H9 (cell line): Measurements from ENCODE around the gene WNT7B. TPM values are rescaled to one million over a fixed set of nuclear protein-coding genes. Genes with fewer than 3 reads are reported as not detected.

Source experiments
- DNase-seq: peaks from one replicate; pipeline ENCODE4 v3.0.0-alpha.2; 2017
- H2AFZ ChIP-seq: one replicate; pipeline ENCODE4 v1.6.1; 2013; ENCODE audit warnings: mild to moderate bottlenecking, low read length, control low read depth, moderate library complexity
- H2AK5ac ChIP-seq: 2 replicates; pipeline ENCODE4 v1.6.1; 2013; ENCODE audit warnings: low read length, control low read depth, mixed read lengths; ENCODE audit not compliant: insufficient read length
- H2BK120ac ChIP-seq: one replicate; pipeline ENCODE4 v1.6.1; 2013; ENCODE audit warnings: low read depth, mild to moderate bottlenecking, low read length, control low read depth, inconsistent platforms; ENCODE audit not compliant: poor library complexity, severe bottlenecking
- H2BK12ac ChIP-seq: 2 replicates; pipeline ENCODE4 v1.6.1; 2013; ENCODE audit warnings: low read length, control low read depth, mixed read lengths, low read depth; ENCODE audit not compliant: insufficient read length
- H2BK15ac ChIP-seq: 2 replicates; pipeline ENCODE4 v1.6.1; 2013; ENCODE audit warnings: low read depth, low read length, control low read depth
- H2BK20ac ChIP-seq: one replicate; pipeline ENCODE4 v1.6.1; 2013; ENCODE audit warnings: low read depth, mild to moderate bottlenecking, low read length, control low read depth, inconsistent platforms; ENCODE audit not compliant: poor library complexity, severe bottlenecking
- H2BK5ac ChIP-seq: 2 replicates; pipeline ENCODE4 v1.6.1; 2013; ENCODE audit warnings: low read length, control low read depth, mixed read lengths; ENCODE audit not compliant: insufficient read length
- H3K14ac ChIP-seq: 2 replicates; pipeline ENCODE4 v1.6.1; 2013; ENCODE audit warnings: low read length, control low read depth; ENCODE audit not compliant: insufficient read depth
- H3K18ac ChIP-seq: 2 replicates; pipeline ENCODE4 v1.6.1; 2013; ENCODE audit warnings: low read depth, mild to moderate bottlenecking, mixed read lengths, low read length, control low read depth; ENCODE audit not compliant: insufficient read length
- H3K23ac ChIP-seq: 2 replicates; pipeline ENCODE4 v1.6.1; 2013; ENCODE audit warnings: low read length, control low read depth, mixed read lengths, low read depth; ENCODE audit not compliant: insufficient read length
- H3K23me2 ChIP-seq: 2 replicates; pipeline ENCODE4 v1.6.1; 2013; ENCODE audit warnings: low read depth, mild to moderate bottlenecking, mixed read lengths, low read length, control low read depth; ENCODE audit not compliant: insufficient read length, poor library complexity, severe bottlenecking
- H3K27ac ChIP-seq: 2 replicates; pipeline ENCODE4 v1.5.1; 2013; ENCODE audit warnings: low read length, control low read depth, mixed read lengths, low read depth; ENCODE audit not compliant: insufficient read length
- H3K27me3 ChIP-seq: 2 replicates; pipeline ENCODE4 v1.6.1; 2013; ENCODE audit warnings: low read length, control low read depth, inconsistent platforms; ENCODE audit not compliant: insufficient read depth
- H3K4ac ChIP-seq: 2 replicates; pipeline ENCODE4 v1.6.1; 2013; ENCODE audit warnings: low read depth, mild to moderate bottlenecking, control low read depth, inconsistent platforms, low read length, moderate library complexity
- H3K4me1 ChIP-seq: 2 replicates; pipeline ENCODE4 v1.6.1; 2013; ENCODE audit warnings: low read length, control low read depth, inconsistent platforms; ENCODE audit not compliant: insufficient read depth
- H3K4me2 ChIP-seq: 2 replicates; pipeline ENCODE4 v1.6.1; 2013; ENCODE audit warnings: low read length, control low read depth, mixed read lengths; ENCODE audit not compliant: insufficient read length, insufficient read depth
- H3K56ac ChIP-seq: 2 replicates; pipeline ENCODE4 v1.6.1; 2013; ENCODE audit warnings: low read depth, mild to moderate bottlenecking, mixed read lengths, low read length, control low read depth; ENCODE audit not compliant: insufficient read length
- H3K79me1 ChIP-seq: 2 replicates; pipeline ENCODE4 v1.6.1; 2013; ENCODE audit warnings: low read depth, mild to moderate bottlenecking, moderate library complexity, low read length, control low read depth, inconsistent platforms; ENCODE audit not compliant: insufficient read depth, poor library complexity, severe bottlenecking
- H3K79me2 ChIP-seq: 2 replicates; pipeline ENCODE4 v1.6.1; 2013; ENCODE audit warnings: low read length, control low read depth, inconsistent platforms; ENCODE audit not compliant: insufficient read depth
- H3K9ac ChIP-seq: 2 replicates; pipeline ENCODE4 v1.6.1; 2013; ENCODE audit warnings: low read length, control low read depth, mixed read lengths; ENCODE audit not compliant: insufficient read length; ENCODE audit errors: extremely low read depth
- H3K9me3 ChIP-seq: one replicate; pipeline ENCODE4 v1.6.1; 2013; ENCODE audit warnings: low read depth, low read length, inconsistent platforms; ENCODE audit not compliant: control insufficient read depth
- H3T11ph ChIP-seq: one replicate; pipeline ENCODE4 v1.6.1; 2013; ENCODE audit warnings: mild to moderate bottlenecking, low read length, control low read depth, inconsistent platforms
- H4K20me1 ChIP-seq: one replicate; pipeline ENCODE4 v1.6.1; 2013; ENCODE audit not compliant: control insufficient read depth, insufficient read length, insufficient read depth
- H4K5ac ChIP-seq: 2 replicates; pipeline ENCODE4 v1.6.1; 2013; ENCODE audit warnings: low read depth, mild to moderate bottlenecking, mixed read lengths, low read length, control low read depth; ENCODE audit not compliant: insufficient read length
- H4K8ac ChIP-seq: replicated peaks from 2 replicates; pipeline ENCODE4 v1.6.1; 2013; ENCODE audit warnings: low read length, control low read depth, mixed read lengths, low read depth; ENCODE audit not compliant: insufficient read length
- H4K91ac ChIP-seq: 2 replicates; pipeline ENCODE4 v1.6.1; 2013; ENCODE audit warnings: low read depth, mild to moderate bottlenecking, moderate library complexity, mixed read lengths, low read length, control low read depth; ENCODE audit not compliant: insufficient read length
- H3K27ac Mint-ChIP-seq, 3 experiments: 2 replicates in 2 of 3; 3 replicates in 1 of 3; pipeline ENCODE4 v1.8.0; 2020 to 2021; ENCODE audit warnings: mixed read lengths in 3 of 3, mild to moderate bottlenecking in 1 of 3, moderate library complexity in 1 of 3
- H3K27me3 Mint-ChIP-seq: 2 replicates; pipeline ENCODE4 v1.8.0; 2021; ENCODE audit warnings: low read depth, mild to moderate bottlenecking, moderate library complexity, mixed read lengths
- H3K36me3 Mint-ChIP-seq, 3 experiments: 2 replicates in 2 of 3; 3 replicates in 1 of 3; pipeline ENCODE4 v1.8.0; 2020 to 2021; ENCODE audit warnings: low read depth in 3 of 3, mixed read lengths in 3 of 3; ENCODE audit not compliant: insufficient read depth in 1 of 3
- H3K4me1 Mint-ChIP-seq, 2 experiments: 2 replicates each; pipeline ENCODE4 v1.8.0; 2020; ENCODE audit warnings: mixed read lengths in 2 of 2
- H3K4me3 Mint-ChIP-seq, 2 experiments: 2 replicates in 1 of 2; 3 replicates in 1 of 2; pipeline ENCODE4 v1.8.0; 2020 to 2021; ENCODE audit warnings: mild to moderate bottlenecking in 2 of 2, mixed read lengths in 2 of 2, moderate library complexity in 1 of 2
- H3K9me3 Mint-ChIP-seq, 2 experiments: 2 replicates in 1 of 2; 3 replicates in 1 of 2; pipeline ENCODE4 v1.8.0; 2020; ENCODE audit warnings: mild to moderate bottlenecking in 2 of 2, mixed read lengths in 2 of 2, moderate library complexity in 1 of 2
- WGBS: extraction: QIAGEN DNeasy Blood & Tissue Kit; methylation state at CpG from one replicate; pipeline ENCODE4 v1.1.7; 2013; ENCODE audit warnings: missing lambda C conversion rate, low lambda C conversion rate, mixed read lengths; ENCODE audit not compliant: insufficient read length; ENCODE audit errors: extremely low coverage; 5-methylcytosine and 5-hydroxymethylcytosine counted together
- total RNA-seq: library from RNA; stranded (reverse); gene quantifications from 2 replicates; pipeline ENCODE4 v1.2.1, GENCODE V29; 2021
- TF ChIP-seq, protein P1 (sequence below): fragments of 200-600 bp; sonication (generic); conservative IDR thresholded peaks from 3 replicates; pipeline ENCODE4 v1.8.0; 2021; ENCODE audit warnings: antibody characterized with exemption, mild to moderate bottlenecking

WNT7B gene
- total RNA-seq, 1 experiment from 2014 or later, result 0.09 TPM

DNA sequence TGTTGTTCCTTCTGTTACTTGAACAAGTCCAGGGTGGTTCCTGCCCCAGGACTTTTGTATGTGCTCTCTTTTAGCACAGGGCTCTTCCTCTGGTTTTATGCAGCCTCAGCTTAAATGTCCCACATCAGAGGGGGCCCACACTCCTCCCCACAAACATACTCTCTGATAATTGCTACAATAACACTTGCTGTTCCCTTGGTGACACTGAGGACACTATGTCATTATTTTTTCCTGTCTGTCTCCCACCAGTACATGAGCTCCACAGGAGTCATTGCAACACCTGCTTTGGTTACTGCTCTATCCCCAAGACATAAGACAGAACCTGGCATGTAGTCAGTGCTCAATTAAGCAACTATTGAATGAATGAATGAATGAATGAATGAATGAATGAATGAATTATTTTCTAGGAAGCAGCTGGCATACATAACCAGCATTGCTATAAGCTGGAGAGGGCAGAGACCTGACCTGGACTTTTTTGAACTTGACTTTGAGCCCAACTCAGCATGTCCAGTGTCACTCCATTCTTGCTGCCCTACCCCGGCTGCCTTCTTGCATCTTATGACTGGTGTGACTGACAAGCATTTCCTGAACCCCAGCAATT lies 7.5 kb upstream of the WNT7B start:
- no peaks in the 10 kb centered on the region for H3K79me2 ChIP-seq
- no peak overlapping the region for H4K91ac ChIP-seq
- H3K9me3 ChIP-seq, result no peaks in the 10 kb centered on the region
- DNase-seq, result no peak
- Mint-ChIP-seq H3K36me3 (peaks cover 0 to 4% (median 0%) of the 10 kb centered on the region in 3 experiments; a peak in 2 of 7 replicates), H3K9me3 (peaks cover 0 to 4% of the 10 kb centered on the region in 2 experiments; a peak in 2 of 5 replicates), H3K27me3 (peaks cover 27% of the 10 kb centered on the region), H3K4me1 (no peaks in the 10 kb centered on the region), H3K4me3 (no peak overlapping the region), H3K27ac (no peak overlapping the region)
- no peak overlapping the region for H3K18ac ChIP-seq
- WGBS, result no CpG with 5 or more reads among the region's 1 CpG
- no peak overlapping the region for H2AFZ ChIP-seq
- H4K8ac ChIP-seq, result no peak overlapping the region
- H3K9ac ChIP-seq, result no peak overlapping the region
- no peak overlapping the region for H4K5ac ChIP-seq
- no peak overlapping the region for H3K27ac ChIP-seq
- H4K20me1 ChIP-seq, result no peaks in the 10 kb centered on the region
- H3K23ac ChIP-seq, result no peak overlapping the region
- no peaks in the 10 kb centered on the region; the same call in 1 of the 2 replicates for H3K4me1 ChIP-seq
- no peak overlapping the region for H2BK5ac ChIP-seq
- H2BK20ac ChIP-seq, result no peak overlapping the region
- TF ChIP-seq, protein P1, sequence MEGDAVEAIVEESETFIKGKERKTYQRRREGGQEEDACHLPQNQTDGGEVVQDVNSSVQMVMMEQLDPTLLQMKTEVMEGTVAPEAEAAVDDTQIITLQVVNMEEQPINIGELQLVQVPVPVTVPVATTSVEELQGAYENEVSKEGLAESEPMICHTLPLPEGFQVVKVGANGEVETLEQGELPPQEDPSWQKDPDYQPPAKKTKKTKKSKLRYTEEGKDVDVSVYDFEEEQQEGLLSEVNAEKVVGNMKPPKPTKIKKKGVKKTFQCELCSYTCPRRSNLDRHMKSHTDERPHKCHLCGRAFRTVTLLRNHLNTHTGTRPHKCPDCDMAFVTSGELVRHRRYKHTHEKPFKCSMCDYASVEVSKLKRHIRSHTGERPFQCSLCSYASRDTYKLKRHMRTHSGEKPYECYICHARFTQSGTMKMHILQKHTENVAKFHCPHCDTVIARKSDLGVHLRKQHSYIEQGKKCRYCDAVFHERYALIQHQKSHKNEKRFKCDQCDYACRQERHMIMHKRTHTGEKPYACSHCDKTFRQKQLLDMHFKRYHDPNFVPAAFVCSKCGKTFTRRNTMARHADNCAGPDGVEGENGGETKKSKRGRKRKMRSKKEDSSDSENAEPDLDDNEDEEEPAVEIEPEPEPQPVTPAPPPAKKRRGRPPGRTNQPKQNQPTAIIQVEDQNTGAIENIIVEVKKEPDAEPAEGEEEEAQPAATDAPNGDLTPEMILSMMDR, result no peak
- no peak overlapping the region for H3K56ac ChIP-seq
- no peak overlapping the region for H2BK120ac ChIP-seq
- no peaks in the 10 kb centered on the region; the same call in 1 of the 2 replicates for H3K27me3 ChIP-seq
- no peak overlapping the region for H2AK5ac ChIP-seq
- H3K79me1 ChIP-seq, result no peaks in the 10 kb centered on the region
- no peak overlapping the region for H2BK12ac ChIP-seq
- no peak overlapping the region for H2BK15ac ChIP-seq
- no peak overlapping the region for H3K4ac ChIP-seq
- no peak overlapping the region for H3K4me2 ChIP-seq
- no peak overlapping the region for H3T11ph ChIP-seq
- H3K23me2 ChIP-seq, result no peaks in the 10 kb centered on the region
- no peak overlapping the region for H3K14ac ChIP-seq
